C1 segment of cervical spinal cord (tissue), 14 donors: ENCODE data around the gene HBA2.
"Not testable (repeated sequence)": the region's sequence is repeated elsewhere in the genome, so short reads cannot be mapped to it uniquely, and the experiment has no call there.

ENCODE experiments used
- DNase-seq, 14 donors: peaks; one replicate each; lab custom pipeline; 2025; lab: John Stamatoyannopoulos, UW

The HBA2 gene

DNA sequence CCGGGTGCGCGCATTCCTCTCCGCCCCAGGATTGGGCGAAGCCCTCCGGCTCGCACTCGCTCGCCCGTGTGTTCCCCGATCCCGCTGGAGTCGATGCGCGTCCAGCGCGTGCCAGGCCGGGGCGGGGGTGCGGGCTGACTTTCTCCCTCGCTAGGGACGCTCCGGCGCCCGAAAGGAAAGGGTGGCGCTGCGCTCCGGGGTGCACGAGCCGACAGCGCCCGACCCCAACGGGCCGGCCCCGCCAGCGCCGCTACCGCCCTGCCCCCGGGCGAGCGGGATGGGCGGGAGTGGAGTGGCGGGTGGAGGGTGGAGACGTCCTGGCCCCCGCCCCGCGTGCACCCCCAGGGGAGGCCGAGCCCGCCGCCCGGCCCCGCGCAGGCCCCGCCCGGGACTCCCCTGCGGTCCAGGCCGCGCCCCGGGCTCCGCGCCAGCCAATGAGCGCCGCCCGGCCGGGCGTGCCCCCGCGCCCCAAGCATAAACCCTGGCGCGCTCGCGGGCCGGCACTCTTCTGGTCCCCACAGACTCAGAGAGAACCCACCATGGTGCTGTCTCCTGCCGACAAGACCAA, at the start of gene HBA2:
TSS of gene HBA2 (plus strand) at position 503 of the 568 bp plus-strand sequence. CDS start at position 540, 37 bp downstream.
- DNase-seq = not testable (repeated sequence)

DNA sequence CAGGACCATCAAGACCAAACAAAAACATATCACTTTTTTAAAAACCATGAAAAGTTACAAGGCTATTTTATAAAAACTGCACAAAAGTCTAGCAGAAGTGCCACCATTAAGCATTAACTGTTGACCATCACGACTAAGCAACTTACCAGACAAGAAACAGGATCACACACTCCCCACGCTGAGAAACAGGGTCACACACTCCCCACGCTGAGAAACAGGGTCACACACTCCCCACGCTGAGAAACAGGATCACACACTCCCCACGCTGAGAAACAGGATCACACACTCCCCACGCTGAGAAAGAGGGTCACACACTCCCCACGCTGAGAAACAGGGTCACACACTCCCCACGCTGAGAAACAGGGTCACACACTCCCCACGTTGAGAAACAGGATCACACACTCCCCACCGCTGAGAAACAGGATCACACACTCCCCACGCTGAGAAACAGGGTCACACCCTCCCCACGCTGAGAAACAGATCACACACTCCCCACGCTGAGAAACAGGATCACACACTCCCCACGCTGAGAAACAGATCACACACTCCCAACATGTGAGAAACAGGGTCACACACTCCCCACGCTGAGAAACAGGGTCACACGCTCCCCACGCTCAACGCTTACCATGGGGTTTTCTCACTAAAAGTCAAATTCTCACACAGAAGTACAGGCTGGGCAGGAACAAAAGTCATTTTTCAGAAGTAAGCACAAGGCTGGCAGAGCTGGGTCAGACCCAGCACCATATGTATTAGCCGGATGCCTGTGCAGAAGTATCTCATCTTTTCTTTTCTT, 48.9 kb upstream of the HBA2 start:
- not testable (repeated sequence) for DNase-seq

DNA sequence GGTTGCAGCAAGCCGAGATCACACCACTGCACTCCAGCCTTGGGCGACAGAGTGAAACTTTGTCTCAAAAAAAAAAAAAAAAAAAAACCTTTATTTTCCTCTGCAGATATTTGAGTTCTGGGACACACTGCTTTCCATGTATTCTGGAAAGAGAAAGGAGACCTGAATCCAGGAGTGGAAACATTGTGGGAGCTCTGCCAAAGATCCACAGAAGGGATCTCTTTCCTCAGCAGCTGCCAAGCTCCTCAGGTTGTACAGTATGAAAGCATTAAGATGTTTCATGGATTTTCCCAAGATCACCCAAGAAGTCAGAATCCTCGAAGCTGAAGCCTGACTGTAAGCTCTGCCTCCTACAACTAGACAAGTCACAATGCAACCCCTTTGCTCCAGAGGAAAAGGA, 47.7 kb upstream of the HBA2 start:
- no peak for DNase-seq

DNA sequence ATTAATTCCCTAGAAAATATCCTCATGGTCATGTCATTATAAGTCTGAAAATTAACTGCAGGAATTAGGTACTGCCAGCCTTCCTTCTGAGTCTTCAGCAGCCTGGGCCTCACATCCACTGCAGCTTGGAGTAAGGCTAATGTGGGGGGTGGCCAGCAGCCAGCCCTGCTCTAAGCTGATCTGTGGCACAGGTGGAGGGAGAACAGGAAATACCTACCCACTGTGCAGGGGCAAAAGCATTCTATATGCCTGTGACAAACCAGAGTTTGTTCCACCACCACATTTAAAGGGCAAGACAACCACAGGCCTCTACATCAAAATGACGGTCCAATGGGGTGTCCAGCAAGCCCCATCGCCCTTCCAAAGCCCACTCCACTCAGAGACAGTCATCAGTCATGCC, 43.6 kb upstream of the HBA2 start:
- DNase-seq = no peak

DNA sequence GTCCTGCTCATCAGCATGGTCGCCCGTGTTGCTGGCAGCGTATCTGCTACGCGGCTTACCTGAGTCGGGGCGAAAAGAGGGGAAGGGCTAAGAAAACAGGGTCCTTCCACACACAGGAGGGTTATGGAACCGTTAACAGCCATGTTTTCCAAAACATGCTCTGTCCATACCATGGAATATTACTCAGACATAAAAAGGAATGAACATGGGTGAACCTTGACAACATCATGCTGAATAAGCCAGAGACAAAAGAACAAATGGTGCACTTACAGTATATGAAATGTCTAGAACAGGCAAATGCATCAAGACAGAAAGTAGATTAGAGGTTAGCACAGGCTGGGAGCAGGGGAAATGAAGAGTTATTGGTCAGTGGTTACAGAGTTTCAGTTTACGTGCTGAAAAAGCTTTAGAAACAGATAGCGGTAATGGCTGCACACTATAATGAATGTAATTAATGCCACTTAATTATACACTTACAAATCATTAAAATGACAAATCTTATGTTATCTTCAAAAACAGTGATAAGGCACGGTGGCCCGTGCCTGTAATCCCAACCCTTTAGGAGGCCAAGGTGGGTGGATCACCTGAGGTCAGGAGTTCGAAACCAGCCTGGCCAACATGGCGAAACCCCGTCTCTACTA, 42.0 kb upstream of the HBA2 start:
- no peak for DNase-seq

DNA sequence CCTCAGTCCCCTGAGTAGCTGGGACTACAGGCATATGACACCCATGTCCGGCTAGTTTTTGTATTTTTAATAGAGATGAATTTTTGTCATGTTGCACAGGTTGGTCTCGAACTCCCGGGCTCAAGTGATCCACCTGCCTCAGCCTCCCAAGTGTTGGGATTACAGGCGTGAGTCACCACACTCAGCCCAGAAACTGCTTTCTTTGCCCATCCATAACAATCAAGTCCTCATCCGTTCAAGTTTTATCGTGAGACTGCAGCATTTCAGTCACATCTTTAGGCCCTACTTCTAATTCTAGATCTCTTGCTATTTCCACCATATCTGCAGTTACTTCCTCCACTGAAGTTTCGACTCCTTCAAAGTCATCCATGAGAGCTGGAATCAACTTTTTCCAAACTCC, 40.6 kb upstream of the HBA2 start:
- DNase-seq = no peak

DNA sequence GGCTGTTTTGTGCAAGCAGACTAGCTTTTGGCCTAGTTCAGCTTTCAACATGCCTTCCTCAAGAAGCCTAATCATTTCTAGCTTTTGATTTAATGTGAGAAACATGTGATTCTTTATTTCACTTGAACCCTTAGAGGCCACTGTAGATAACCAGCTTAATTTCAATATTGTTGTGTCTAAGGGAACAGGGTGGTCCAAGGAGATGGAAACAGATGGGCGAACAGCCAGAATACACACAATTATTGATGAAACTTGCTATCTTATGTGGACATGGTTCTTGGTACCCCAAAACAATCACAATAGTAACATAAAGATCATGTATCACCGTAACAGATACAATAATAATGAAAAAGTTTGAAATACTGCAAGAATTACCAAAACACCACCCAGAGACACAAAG, 39.0 kb upstream of the HBA2 start:
- no peak for DNase-seq

DNA sequence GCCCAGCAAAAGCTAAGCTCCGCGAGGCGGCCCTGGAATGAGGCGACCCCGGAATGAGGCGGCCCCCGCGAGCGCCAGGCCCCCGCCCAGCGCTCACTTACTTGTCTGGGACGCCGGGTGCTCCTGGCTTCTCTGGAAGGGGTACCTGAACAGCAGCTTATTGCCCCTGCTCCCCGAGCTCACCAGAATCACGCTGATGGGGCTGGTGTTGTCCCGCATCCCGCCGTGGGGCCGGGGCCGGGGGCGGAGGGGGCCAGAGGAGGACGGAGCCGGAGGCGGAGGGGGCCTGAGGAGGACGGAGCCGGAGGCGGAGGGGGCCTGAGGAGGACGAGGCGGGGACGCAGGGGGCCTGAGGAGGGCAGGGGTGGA, 34.6 kb upstream of the HBA2 start:
- DNase-seq = peak in 1 of 14 donors; percentile 29

DNA sequence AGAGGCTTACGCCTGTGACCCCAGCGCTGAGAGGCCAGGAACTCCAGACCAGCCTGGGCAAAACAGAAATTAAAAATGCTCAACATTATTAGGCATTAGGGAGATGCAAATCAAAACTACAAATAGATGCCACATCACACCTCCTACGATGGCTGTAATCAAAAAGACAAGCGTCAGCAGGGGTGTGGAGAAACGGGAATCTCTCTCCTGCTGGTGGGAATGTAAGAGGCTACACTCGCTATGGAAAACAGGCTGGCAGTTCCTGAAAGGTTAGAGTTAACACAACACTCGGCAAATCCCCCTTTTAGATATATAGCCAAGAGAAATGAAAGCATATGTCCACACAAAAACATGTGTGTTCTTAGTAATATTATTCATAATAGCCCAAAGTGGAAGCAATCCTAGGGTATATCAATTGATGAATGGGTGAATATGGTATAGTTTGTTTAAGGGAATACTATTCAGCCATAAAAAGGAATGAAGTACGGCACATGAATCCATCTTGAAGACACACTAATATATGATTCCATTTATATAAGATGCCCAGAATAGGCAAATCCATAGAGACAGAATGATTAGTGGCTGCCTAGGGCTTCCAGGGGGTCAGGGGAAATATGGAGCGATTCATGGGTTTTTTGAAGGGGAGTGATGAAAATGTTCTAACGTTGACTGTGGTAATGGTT, 32.4 kb upstream of the HBA2 start:
- DNase-seq = no peak

DNA sequence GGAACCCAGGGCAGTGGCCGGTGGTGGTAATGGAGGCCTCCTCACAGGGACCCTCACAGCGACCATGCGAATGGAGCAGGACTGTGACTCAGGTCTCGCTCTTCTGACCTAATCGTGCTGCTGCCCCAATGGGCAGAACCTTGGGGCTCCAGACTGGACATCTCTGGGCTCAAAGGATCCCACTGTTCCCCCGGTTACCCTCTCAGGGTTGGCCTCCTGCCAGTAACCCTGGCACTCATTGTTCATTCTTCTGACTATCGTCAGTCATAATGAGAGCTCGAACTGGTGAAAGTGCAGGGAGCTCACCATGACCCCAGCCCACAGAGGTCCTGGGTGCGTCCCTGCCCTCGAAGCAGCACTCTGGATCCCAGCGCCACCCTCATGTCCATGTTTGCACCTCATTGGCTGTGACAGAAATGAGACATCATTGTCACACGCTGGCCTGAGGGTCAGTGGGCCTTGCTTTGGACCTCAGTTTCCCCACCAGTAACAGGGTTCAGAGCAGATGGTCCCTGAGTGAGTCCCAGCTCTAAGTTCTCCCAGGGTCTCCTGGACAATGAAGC, 30.2 kb upstream of the HBA2 start:
- DNase-seq = peak in 5 of 14 donors; percentile 5 to 31 (median 15)

DNA sequence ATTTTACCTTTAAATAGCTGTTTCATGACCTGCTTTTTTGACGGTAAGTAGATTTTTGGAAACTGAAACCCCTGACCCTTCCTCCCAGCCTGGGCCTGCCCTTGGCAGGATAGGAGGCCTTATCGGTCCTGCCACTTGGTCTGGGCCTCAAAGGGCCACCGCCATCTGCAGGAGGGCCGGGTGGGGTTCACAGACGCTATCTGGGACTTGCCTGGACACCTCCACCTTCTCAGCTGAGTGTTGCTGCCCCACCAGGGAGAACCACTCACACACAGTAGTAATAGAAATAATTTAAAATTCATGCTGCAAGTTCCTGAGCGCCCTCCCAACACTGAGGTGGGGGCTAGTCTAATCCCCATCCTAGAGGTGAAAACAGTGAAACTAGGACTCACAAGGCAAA, 29.6 kb upstream of the HBA2 start:
- no peak for DNase-seq

DNA sequence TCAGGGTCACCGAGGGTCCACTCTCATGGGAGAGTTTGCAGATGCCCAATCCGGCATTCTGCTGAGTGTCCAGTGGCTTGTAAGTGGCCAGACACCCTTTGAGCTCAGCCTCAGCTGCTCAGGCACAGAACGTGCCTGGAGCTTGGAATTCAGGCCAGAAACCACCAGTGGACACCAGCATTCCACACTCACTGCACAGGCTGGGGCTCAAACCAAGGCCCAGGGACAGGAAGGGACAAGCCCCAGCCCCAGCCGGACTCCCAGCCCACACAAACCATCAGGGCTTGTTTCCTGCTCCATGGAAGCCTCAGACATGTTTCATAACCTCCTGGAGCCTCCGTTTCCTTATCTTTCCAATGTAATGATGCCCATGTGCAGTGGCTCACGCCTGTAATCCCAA, 29.2 kb upstream of the HBA2 start:
- no peak for DNase-seq

DNA sequence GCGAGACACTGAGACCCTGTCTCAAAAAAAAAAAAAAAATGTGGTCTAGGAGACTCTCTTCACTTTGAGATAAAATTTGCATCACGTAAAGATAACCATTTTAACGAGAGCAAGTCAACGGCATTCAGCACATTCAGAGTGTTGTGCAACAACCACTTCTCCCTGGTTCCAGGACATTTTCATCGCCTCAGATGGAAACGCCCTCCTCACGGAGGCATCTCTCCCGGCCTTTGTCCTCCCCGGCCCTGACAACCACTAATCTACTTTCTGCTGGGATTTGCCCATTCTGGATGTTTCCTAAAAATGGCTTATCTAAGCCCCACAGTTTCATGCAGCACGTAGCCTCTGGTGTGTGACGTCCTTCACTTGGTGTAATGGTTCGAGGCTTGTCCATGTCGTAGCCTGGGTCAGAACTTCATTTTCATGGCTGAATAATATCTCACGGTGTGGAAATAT, 27.9 kb upstream of the HBA2 start:
- no peak for DNase-seq

DNA sequence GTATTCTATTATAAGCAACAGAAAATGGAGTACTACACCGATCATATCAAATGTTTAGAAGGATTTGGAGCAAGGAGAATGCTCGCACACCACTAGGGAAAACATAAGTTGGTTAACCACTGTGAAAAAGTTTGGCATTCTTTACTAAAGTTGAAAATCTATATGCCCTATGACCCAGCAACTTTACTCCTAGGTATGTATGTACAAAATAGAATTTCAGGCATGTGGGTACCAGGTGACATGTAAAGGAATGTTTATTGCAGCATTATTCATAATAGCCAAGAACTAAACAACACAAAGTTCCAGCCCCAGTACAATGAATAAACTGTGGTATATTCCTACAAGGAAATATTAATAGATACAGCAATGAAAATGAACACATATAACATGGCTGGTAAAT, 26.0 kb upstream of the HBA2 start:
- no peak for DNase-seq

DNA sequence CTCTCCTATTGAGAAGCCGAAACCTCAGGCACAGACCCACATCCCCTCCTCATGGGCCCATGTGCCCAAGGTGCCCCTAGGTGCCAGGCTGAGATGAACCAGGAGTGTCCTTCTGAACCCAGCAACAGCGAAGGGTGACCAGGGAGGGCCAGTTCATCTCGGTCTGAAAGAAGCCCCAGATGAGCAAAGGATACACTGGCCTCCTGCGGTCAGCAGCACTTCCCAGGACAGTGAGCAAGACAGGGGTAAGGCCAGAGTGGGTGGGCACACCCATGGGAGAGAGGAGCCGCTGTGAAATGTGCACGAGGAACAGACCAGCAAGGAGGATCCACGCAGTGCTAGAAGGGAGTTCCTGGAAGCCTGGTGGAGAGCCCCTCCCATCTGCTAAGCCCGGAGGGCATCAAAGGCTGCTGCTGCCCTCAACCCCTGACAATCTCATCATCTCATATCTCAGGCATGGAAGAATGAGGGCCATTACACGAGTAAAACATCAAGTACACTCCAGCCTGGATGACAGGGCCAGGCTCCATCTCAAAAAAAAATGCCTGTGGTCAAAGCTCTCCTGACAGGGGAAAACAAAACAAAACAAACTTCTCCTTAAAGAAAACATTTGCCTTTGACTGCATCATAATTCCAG, 23.5 kb upstream of the HBA2 start:
- no peak for DNase-seq

DNA sequence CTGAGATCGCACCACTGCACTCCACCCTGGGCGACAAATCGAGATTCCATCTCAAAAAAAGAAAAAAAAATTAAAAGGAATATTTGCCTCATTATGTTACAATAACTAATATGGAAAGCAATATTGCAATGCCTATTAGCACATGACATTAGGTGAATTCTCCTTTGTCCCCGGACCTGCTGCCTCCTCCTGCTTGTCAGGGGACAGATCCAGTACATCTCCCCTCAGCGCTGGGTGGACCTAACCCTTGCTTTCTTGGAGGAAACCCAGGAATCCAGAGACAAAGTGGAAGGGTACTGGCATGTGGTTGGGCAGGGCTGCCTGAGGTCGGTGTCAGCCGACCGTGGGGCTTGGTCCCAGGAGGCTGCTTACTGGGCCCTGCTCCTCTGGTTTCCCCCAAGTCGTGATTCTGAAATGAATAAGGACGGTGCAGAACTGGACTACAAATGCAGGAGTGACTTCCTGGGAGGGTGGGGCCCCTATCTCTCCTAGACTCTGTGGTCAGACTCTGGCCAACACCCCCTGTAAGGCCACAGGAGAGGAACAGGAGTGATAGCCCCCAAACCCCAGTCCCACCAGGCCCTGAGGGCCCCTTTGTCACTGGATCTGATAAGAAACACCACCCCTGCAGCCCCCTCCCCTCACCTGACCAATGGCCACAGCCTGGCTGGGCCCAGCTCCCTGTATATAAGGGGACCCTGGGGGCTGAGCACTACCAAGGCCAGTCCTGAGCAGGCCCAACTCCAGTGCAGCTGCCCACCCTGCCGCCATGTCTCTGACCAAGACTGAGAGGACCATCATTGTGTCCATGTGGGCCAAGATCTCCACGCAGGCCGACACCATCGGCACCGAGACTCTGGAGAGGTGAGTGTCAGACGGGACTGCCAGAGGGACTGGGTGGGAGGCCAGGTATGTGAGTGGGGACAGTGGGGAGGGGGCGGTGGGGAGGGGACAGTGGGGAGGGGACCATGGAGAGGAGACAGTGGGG, 20.2 kb upstream of the HBA2 start, which contains the start of gene HBZ:
TSS of gene HBZ (plus strand) at position 504 of the 988 bp plus-strand sequence. CDS start at position 770, 266 bp downstream.
- DNase-seq = no peak

DNA sequence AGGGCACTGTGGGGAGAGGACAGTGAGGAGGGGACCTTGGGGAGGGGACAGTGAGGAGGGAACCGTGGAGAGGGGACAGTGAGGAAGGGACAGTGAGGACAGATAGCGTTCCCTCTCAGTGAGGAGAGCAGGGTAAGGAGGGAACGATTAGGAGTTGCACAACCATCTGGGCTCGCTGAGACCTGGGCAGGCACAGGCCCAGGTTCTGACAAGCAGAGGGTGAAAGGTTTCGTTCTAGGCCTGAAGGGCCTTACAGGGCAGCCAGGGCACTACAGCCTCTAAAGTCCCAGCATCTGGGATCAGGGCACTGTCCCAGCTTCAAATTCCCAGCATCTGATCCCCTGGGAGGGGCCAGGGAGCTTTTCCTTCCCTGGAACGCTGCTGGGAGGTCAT, 19.6 kb upstream of the HBA2 start:
- not testable (repeated sequence) for DNase-seq

DNA sequence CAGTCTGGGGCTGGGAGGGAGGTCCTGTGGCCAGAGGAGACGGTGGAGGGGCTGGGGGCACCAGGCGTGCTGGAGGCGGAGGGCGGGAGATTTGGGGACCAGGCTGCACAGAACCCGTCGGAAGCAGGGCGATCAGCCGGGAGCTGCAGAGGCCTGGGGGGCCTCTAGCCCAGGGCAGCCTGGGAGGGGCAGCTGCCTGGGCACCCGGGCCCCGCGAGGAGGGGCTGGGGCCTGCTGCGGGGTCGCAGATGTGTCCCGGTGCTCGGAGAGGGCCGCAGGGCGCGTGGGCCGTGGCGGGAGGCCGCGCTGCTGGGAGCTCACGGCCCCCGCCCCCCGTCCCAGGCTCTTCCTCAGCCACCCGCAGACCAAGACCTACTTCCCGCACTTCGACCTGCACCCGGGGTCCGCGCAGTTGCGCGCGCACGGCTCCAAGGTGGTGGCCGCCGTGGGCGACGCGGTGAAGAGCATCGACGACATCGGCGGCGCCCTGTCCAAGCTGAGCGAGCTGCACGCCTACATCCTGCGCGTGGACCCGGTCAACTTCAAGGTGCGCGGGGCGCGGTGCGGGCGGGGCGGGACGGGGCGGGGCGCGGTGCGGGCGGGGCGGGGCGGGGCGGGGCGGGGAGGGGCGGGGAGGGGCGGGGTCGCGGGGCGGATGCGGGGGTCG, 19.0 kb upstream of the HBA2 start:
- not testable (repeated sequence) for DNase-seq

DNA sequence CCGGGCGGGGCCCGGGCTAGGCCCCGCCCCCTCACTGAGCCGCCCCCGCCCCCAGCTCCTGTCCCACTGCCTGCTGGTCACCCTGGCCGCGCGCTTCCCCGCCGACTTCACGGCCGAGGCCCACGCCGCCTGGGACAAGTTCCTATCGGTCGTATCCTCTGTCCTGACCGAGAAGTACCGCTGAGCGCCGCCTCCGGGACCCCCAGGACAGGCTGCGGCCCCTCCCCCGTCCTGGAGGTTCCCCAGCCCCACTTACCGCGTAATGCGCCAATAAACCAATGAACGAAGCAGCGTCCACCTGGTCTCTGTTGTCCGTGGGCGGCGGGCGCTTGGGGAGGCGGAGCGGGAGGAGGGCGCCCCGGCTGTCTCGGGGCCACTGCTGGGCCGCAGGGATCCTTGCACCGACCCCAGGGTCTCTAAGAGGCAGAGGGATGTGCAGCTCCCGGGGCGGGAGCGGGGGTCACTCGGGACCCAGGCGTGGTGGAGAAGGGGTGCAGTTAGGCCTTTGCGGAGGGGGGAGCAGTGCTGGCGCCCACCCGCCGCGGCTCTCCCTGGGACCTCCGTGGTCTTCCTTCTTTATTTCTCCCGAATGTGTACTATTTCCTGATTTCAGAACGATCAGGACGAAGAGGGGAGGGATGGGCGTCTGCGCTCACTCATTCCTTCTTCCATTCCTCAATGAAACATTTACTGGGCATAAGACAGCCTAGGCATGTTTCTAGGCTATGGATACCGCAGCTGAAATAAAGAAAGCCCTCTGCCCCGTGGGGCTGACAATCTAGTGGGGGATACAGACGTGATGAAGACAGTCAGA, 18.3 kb upstream of the HBA2 start:
- no peak for DNase-seq
